Calu3 (cell line): ENCODE measurements around the gene PLEK2. TPM values are rescaled to one million over a fixed set of nuclear protein-coding genes. Genes with fewer than 3 reads are reported as not detected.

ENCODE experiments used
- BruUV-seq: library from RNA; stranded (reverse); fragments of 400-500 nt; replicated peaks from 2 replicates; lab custom pipeline; 2021; lab: Mats Ljungman, UMichigan
- CTCF ChIA-PET: fragments of 300-600 bp; sonication (Branson Sonifier 250); formaldehyde crosslinking; loops from one replicate; lab custom pipeline; 2022; ENCODE audit warnings: antibody characterized with exemption; lab: Charles Lee
- DNase-seq: peaks from one replicate; pipeline ENCODE4 v3.0.0; 2022
- H3K27ac Mint-ChIP-seq: one replicate; pipeline ENCODE4 v1.8.0; 2022; ENCODE audit warnings: mixed read lengths; ENCODE audit not compliant: unreplicated experiment
- H3K27me3 Mint-ChIP-seq: one replicate; pipeline ENCODE4 v1.8.0; 2022; ENCODE audit warnings: mixed read lengths; ENCODE audit not compliant: unreplicated experiment
- H3K36me3 Mint-ChIP-seq: one replicate; pipeline ENCODE4 v1.8.0; 2022; ENCODE audit warnings: mild to moderate bottlenecking, moderate library complexity, mixed read lengths; ENCODE audit not compliant: insufficient read depth, unreplicated experiment
- H3K4me1 Mint-ChIP-seq: one replicate; pipeline ENCODE4 v1.8.0; 2022; ENCODE audit warnings: mild to moderate bottlenecking, low read depth, mixed read lengths; ENCODE audit not compliant: unreplicated experiment
- H3K4me3 Mint-ChIP-seq: one replicate; pipeline ENCODE4 v1.8.0; 2022; ENCODE audit warnings: mild to moderate bottlenecking, low read depth, moderate library complexity, mixed read lengths; ENCODE audit not compliant: unreplicated experiment
- H3K9me3 Mint-ChIP-seq: one replicate; pipeline ENCODE4 v1.8.0; 2022; ENCODE audit warnings: low read depth, mixed read lengths; ENCODE audit not compliant: unreplicated experiment
- intact Hi-C: fragments of 100-400 bp; cut with micrococcal nuclease; formaldehyde crosslinking; loops from one replicate; pipeline ENCODE4 v1.10.0; 2022; ENCODE audit not compliant: unreplicated experiment
- total RNA-seq: library from RNA; stranded (reverse); gene quantifications from 2 replicates; pipeline ENCODE4 v1.2.3, GENCODE V29; 2022
- TF ChIP-seq, protein P1 (sequence below): fragments of 200-600 bp; IDR thresholded peaks from one replicate; pipeline ENCODE4 v1.8.0; 2022; ENCODE audit warnings: antibody characterized with exemption; ENCODE audit not compliant: unreplicated experiment

The PLEK2 gene
- total RNA-seq, 1 experiment from 2014 or later = 39.5 TPM

DNA sequence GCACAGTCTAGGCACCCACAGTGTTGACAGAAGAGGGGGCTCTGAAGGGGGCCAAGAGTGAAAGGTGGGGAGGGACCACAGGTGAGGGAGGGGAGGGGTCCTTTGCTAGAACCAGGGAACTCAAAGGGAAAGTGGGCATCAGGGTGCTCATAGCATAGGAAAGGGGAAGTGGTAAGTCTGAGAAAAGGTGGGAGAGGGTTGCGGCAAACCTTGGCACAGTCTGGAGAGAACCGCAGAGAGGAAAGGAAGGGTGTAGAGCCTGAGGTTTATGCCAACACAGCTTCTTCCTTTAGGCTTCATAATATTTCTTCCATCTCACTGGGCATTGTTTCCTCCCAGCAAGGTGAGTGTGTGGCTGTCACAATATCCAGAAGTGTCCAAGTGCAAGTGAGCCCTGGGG is 11.5 kb upstream of the PLEK2 start:
- no peak for DNase-seq
- CTCF ChIA-PET = interaction anchor here (0.6 to 1.1 kb wide), 2 partner anchors 148 to 894 kb away, joined by 3 read pairs; no protein-coding TSS in a partner anchor
- peaks cover 9% of the 10 kb centered on the region for H3K4me1 Mint-ChIP-seq
- TF ChIP-seq, protein P1, sequence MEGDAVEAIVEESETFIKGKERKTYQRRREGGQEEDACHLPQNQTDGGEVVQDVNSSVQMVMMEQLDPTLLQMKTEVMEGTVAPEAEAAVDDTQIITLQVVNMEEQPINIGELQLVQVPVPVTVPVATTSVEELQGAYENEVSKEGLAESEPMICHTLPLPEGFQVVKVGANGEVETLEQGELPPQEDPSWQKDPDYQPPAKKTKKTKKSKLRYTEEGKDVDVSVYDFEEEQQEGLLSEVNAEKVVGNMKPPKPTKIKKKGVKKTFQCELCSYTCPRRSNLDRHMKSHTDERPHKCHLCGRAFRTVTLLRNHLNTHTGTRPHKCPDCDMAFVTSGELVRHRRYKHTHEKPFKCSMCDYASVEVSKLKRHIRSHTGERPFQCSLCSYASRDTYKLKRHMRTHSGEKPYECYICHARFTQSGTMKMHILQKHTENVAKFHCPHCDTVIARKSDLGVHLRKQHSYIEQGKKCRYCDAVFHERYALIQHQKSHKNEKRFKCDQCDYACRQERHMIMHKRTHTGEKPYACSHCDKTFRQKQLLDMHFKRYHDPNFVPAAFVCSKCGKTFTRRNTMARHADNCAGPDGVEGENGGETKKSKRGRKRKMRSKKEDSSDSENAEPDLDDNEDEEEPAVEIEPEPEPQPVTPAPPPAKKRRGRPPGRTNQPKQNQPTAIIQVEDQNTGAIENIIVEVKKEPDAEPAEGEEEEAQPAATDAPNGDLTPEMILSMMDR = no peak
- no TSS peak for BruUV-seq
- H3K36me3 Mint-ChIP-seq = no peaks in the 10 kb centered on the region
- H3K27ac Mint-ChIP-seq = no peak overlapping the region
- no peak overlapping the region for H3K4me3 Mint-ChIP-seq
- peaks cover 14% of the 10 kb centered on the region for H3K27me3 Mint-ChIP-seq
- intact Hi-C loops = no loop called here
- H3K9me3 Mint-ChIP-seq = no peaks in the 10 kb centered on the region

DNA sequence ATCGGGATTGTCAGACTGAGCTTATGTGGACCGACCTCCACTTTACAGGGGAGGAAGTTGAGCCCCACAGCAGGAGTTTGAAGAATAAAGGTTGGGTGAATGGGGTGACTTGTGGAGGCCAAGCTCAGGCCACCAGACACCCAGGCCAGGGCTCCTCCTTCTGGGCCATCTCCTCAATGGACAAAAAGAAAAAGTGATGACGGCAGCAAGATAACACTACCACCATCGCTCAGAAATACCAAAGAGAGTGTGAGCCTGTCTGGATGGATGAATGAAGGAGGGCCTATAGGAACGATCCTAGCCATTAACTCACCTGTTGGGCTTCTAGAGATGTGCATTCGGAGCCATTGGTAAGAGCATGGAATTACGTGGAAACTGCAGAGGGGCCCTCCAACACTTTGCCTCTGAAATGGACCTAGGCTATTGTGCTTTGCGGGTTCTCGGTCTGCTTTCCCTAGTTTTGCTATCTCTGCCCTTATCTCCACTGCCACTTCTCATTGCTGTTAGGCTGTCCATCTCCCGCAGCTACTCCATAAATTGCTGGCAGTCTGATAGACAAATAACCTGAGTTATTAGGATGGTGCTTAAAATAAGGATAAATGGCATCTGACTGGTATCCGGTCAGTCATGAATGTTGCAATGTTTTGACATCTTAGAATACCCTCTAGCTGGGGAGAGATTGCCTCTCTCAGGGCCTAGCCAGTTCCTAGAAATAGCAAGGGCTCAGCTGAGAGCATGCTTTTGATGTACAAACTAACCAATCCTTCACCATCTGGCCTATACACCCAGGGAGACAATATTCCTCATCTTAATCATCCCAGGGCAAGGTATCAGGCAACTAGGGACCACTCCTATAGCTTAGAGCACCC is 9.6 kb upstream of the PLEK2 start:
- no peaks in the 10 kb centered on the region for H3K36me3 Mint-ChIP-seq
- no peak for DNase-seq
- CTCF ChIA-PET = no interaction called here
- TF ChIP-seq, protein P1 = no peak
- intact Hi-C loops = no loop called here
- no TSS peak for BruUV-seq
- H3K4me3 Mint-ChIP-seq = no peak overlapping the region
- H3K27ac Mint-ChIP-seq = no peak overlapping the region
- H3K27me3 Mint-ChIP-seq = peaks cover 14% of the 10 kb centered on the region
- H3K9me3 Mint-ChIP-seq = no peaks in the 10 kb centered on the region
- peaks cover 8% of the 10 kb centered on the region for H3K4me1 Mint-ChIP-seq

DNA sequence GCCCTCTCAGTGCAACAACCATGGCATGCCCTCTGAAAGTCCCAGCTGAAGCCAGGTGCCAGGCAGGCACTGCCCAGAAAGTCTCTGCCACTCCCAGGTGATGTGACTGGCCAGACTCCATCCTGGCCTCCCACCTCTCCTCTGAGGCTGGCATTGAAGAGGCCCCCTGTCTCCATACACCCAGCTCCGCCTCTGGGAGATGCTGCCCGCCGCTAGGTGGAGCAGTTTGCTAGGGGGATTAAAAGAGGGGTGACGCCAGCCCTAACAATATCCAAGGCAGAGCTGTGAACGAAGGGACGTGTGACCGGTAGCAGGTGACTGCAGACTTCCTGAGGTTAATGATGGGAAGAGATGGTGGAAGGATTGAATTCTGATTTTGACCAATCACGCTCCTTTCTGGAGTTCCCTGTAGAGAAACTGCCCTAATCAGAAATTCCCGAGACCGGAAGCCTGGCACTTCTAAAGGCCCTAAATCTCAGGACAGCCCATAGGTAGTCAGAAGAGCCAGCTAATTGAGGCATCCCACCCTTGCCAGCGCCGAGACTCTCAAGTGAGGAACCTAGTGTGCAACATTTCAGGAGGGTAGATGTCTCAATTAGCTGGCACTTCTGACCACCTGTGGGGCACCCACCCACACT is 8.3 kb upstream of the PLEK2 start:
- peak; percentile 67 for DNase-seq
- no TSS peak for BruUV-seq
- peaks cover 5% of the 10 kb centered on the region for H3K27me3 Mint-ChIP-seq

More for the DNA sequence above, 8.3 kb upstream of the PLEK2 start:
- Mint-ChIP-seq H3K4me1 (peaks cover 8% of the 10 kb centered on the region), H3K36me3 (no peaks in the 10 kb centered on the region), H3K9me3 (no peaks in the 10 kb centered on the region), H3K4me3 (no peak overlapping the region), H3K27ac (no peak overlapping the region)
- CTCF ChIA-PET = interaction anchor here (0.6 to 1.1 kb wide), 5 partner anchors 8 to 284 kb away, joined by 3 to 5 read pairs (median 4); partner anchors contain the start of genes PIGH and PLEK2
- intact Hi-C loops = no loop called here
- TF ChIP-seq, protein P1 = peak; percentile 61
